Renal cortical epithelial cell (primary cell): ENCODE measurements around the gene AGAP2. TPM values are rescaled to one million over a fixed set of nuclear protein-coding genes. Genes with fewer than 3 reads are reported as not detected.
"Not testable (repeated sequence)": the region's sequence is repeated elsewhere in the genome, so short reads cannot be mapped to it uniquely, and the experiment has no call there.

Experiments used
- DNase-seq: peaks from one replicate; pipeline ENCODE4 v3.0.0-alpha.2; 2011; ENCODE audit warnings: low read depth
- total RNA-seq: library from RNA; depleted of rRNA; stranded (reverse); fragments of >200 nt; gene quantifications from 2 replicates; pipeline ENCODE4 v1.2.3, GENCODE V29; 2014

Gene AGAP2
- total RNA-seq, 1 donor from 2014 or later = under 0.01 TPM

DNA sequence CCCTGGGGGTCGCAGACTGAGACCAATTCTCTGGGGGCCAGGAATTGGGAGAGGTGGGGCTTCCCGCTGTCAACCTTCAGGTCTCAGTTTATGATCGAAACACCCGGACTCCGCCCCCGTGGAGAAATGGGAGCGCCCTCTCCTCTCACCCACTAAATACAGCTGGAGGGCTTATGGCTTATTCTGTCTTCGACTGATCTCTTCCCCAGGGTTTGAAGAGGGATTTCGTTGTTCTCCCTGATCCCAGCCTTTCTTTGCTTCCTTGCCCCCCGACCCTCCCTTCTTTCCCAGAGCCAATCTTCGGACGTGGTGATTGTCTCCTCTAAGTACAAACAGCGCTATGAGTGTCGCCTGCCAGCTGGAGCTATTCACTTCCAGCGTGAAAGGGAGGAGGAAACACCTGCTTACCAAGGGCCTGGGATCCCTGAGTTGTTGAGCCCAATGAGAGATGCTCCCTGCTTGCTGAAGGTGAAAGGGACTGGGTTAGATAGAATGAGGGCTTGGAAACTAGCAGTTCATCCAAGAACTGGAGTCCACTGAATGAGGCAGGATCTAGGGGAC lies 44.0 kb downstream of the AGAP2 start:
- DNase-seq = no peak

DNA sequence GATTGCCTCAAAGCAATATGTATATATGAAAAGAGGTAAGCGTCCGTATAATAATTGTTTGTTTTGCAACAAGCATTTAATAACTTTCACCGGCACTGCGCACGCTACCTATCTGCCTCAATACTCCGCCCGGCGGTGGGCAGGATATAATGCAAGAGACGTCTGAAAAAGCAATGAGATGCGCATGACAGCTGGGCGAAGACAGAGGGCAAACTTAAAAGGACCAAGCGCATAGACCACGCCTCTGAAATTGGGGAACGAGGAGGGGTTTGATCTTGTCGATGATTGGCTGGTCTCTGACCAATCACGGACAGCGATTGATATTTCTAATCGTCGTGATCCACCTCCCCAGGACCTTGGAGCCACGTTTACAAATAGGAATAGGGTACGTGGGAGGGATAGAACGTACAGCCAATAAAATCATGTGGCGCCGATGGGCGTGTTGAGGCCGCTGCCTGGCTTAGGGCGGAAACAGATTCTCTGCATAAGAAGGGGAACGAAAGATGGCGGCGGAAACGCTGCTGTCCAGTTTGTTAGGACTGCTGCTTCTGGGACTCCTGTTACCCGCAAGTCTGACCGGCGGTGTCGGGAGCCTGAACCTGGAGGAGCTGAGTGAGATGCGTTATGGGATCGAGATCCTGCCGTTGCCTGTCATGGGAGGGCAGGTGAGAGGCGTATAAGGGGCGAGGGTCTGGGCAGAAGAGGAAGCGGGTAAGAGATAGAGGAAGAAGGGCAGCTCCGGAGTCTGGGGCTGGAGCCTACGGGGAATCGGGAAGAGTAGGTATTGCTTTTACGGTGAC lies 44.7 kb downstream of the AGAP2 start, which contains the start of gene OS9:
OS9 (plus strand) TSS at position 474 of the 800 bp plus-strand sequence; CDS start at position 504, 30 bp downstream.
- peak; percentile 100 for DNase-seq

DNA sequence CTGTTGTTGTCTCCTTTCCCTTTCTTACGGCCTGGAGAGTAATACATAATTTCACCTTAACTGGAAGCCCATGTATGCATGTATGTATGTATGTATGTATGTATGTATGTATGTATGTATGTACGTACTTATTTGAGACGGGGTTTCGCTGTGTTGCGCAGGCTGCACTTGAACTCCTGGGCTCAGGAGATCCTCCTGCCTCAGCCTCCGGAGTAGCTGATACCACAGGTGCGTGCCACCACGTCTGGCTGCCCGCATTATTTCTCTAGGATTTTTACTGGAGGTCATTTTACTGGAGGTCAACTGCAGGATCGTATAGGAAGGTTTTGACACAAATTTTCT lies 45.3 kb downstream of the AGAP2 start:
- no peak for DNase-seq

DNA sequence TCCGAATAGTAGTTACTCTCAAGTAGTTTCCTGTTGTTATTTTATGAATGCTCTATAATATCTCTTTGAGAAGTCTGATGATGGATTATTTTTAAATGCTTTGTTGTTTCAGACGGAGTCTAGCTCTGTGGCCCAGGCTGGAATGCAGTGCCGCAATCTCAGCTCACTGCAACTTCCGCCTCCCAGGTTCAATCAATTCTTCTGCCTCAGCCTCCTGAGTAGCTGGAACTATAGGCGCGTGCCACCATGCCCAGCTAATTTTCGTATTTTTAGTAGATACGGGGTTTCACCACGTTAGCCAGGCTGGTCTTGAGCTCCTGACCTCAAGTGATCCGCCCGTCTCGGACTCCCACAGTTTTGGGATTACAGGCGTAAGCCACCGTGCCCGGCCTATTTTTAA lies 46.0 kb downstream of the AGAP2 start:
- no peak for DNase-seq

DNA sequence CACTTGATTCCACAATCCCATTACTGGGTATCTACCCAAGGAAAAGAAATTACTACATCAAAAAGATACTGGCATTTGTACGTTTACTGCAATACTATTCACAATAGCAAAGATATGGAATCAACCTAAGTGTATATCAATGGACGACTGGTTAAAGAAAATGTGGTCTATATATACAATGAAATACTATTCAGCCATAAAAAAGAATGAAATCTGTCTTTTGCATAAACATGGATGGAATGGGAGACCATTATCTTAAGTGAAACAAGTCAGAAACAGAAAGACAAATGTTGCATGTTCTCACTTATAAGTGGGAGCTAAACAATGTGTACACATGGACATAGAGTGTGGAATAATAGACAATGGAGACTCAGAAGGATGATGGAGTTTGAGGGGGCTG lies 49.6 kb downstream of the AGAP2 start:
- no peak for DNase-seq

DNA sequence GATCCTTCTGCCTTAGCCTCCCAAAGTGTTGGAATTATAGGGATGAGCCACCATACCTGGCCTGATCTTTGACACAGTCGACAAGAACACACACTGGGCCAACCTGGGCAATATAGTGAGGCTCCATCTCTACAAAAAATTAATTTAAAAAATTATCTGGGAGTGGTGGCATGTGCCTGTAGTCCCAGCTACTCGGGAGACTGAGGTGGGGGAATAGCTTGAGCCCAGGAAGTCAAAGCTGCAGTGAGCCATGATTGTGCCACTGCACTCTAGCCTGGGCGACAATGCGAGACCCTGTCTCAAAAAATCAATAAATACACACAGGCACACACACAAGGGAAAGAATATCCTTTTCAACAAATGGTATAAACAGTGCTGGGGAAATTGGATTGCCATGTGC lies 50.7 kb downstream of the AGAP2 start:
- DNase-seq = no peak

DNA sequence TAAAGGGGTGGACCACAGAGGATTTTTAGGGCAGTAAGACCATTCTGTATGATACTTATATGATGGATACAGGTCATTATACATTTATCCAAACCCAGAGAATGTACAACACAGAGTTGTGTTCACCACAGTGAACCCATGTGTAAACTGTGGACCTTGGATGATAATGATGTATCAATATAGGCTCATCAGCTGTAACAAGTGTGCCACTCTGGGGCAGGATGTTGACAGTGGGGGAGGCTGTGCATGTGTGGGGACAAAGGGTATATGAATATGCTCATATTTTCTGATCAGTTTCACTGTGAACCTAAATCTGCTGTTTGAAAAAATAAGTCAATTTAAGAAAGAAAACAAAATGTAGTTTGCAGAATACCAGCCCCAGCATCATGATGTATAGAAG lies 58.8 kb downstream of the AGAP2 start:
- DNase-seq = no peak

DNA sequence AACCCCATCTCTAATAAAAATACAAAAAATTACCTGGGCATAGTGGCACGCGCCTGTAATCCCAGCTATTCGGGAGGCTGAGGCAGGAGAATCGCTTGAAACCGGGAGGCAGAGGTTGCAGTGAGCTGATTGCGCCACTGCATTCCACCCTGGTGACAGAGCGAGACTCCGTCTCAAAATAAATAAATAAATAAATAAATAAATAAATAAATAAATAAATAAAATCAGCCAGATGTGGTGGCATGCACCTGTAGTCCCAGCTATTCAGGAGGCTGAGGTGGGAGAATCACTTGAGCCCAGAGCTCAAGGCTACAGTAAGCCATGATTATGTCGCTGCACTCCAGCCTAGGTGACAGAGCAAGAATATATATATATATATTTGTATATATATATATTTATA lies 60.6 kb downstream of the AGAP2 start:
- not testable (repeated sequence) for DNase-seq

DNA sequence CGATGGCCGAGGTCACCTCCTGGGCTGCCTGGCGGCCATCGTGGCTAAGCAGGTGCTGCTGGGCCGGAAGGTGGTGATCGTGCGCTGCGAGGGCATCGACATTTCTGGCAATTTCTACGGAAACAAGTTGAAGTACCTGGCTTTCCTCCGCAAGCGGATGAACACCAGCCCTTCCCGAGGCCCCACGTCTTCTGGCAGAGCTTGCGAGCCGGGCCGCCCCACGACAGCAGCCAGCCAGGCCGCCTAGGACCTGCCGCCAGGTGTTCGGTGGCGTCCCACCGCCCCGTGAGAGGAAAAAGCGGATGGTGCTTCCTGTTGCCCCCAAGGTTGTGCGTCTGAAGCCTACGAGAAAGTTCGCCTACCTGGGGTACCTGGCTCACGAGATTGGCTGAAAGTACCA lies 63.9 kb downstream of the AGAP2 start:
- DNase-seq = no peak

Other genes with a start within 250 kb of the AGAP2 start
- 6.1 and 17.5 TPM in 2 replicates for gene DDIT3, start 218.2 kb downstream of the AGAP2 start, total RNA-seq
- gene MBD6, start 215.9 kb downstream of the AGAP2 start, total RNA-seq = 5.0 and 12.5 TPM in 2 replicates
- 123 and 212 TPM in 2 replicates for gene DCTN2, start 191.6 kb downstream of the AGAP2 start, total RNA-seq
- gene KIF5A, start 188.7 kb downstream of the AGAP2 start, total RNA-seq = 0.35 and 2.5 TPM in 2 replicates
- 43.5 and 77.8 TPM in 2 replicates for gene PIP4K2C, start 147.6 kb downstream of the AGAP2 start, total RNA-seq
- gene DTX3, start 133.9 kb downstream of the AGAP2 start, total RNA-seq = 5.9 and 19.6 TPM in 2 replicates
- 1.7 and 7.0 TPM in 2 replicates for gene ARHGEF25, start 127.3 kb downstream of the AGAP2 start, total RNA-seq
- 0.20 and 1.4 TPM in 2 replicates for gene B4GALNT1, start 105.5 kb downstream of the AGAP2 start, total RNA-seq
- gene OS9, start 44.6 kb downstream of the AGAP2 start, total RNA-seq = 186 and 325 TPM in 2 replicates
- 64.0 and 105 TPM in 2 replicates for gene TSPAN31, start 6.3 kb upstream of the AGAP2 start, total RNA-seq
- 101 and 145 TPM in 2 replicates for gene CDK4, start 13.6 kb upstream of the AGAP2 start, total RNA-seq
- gene MARCHF9, start 16.4 kb upstream of the AGAP2 start, total RNA-seq = 3.1 and 8.5 TPM in 2 replicates
- 0.50 and 0.87 TPM in 2 replicates for gene CYP27B1, start 28.3 kb upstream of the AGAP2 start, total RNA-seq
- gene METTL1, start 33.4 kb upstream of the AGAP2 start, total RNA-seq = 6.1 and 6.4 TPM in 2 replicates
- gene EEF1AKMT3, start 33.9 kb upstream of the AGAP2 start, total RNA-seq = 4.2 and 4.3 TPM in 2 replicates
- 24.8 and 43.6 TPM in 2 replicates for gene TSFM, start 44.0 kb upstream of the AGAP2 start, total RNA-seq
- 1.9 and 2.8 TPM in 2 replicates for gene AVIL, start 80.0 kb upstream of the AGAP2 start, total RNA-seq
- gene CTDSP2, start 108.0 kb upstream of the AGAP2 start, total RNA-seq = 16.3 and 81.9 TPM in 2 replicates
- 7.5 and 8.3 TPM in 2 replicates for gene ATP23, start 202.8 kb upstream of the AGAP2 start, total RNA-seq